ENCODE data around the gene TYK2.
"Not testable (repeated sequence)": the region's sequence is repeated elsewhere in the genome, so short reads cannot be mapped to it uniquely, and the experiment has no call there.

The TYK2 gene

GRCh38 chr19:10339380-10339960 is 40.9 kb downstream of the TYK2 start, which contains the start of gene ICAM3:
TSS of gene ICAM3 (minus strand) at chr19:10339624. CDS start at chr19:10339614, 10 bp downstream.
- no peak for DNase-seq (ENCODE audit: extremely low read depth, low read depth)
- no peak for TF ChIP-seq CTCF (IDR thresholded peaks at IDR 0.05; ENCODE audit: low read depth, low read length)

GRCh38 chr19:10338940-10339339 is 41.4 kb downstream of the TYK2 start:
- TF ChIP-seq CTCF (IDR thresholded peaks at IDR 0.05; ENCODE audit: low read depth, low read length): no peak
- no peak for DNase-seq (ENCODE audit: extremely low read depth, low read depth)

- DNase-seq (ENCODE audit: extremely low read depth, low read depth): not testable (repeated sequence)
Measured at GRCh38 chr19:10336725-10337124, 43.6 kb downstream of the TYK2 start.

GRCh38 chr19:10335352-10335985 is 44.9 kb downstream of the TYK2 start:
- DNase-seq (ENCODE audit: extremely low read depth, low read depth): no peak
- TF ChIP-seq CTCF (IDR thresholded peaks at IDR 0.05; ENCODE audit: low read depth, low read length): no peak

GRCh38 chr19:10334588-10335351 is 45.6 kb downstream of the TYK2 start:
- TF ChIP-seq CTCF (IDR thresholded peaks at IDR 0.05; ENCODE audit: low read depth, low read length): peak; percentile 14
- DNase-seq (ENCODE audit: extremely low read depth, low read depth): peak; percentile 85

- TF ChIP-seq CTCF (IDR thresholded peaks at IDR 0.05; ENCODE audit: low read depth, low read length): no peak
- DNase-seq (ENCODE audit: extremely low read depth, low read depth): no peak
Measured at GRCh38 chr19:10333758-10334587, 46.4 kb downstream of the TYK2 start.

GRCh38 chr19:10332965-10333757 is 47.2 kb downstream of the TYK2 start, which contains the start of gene RAVER1:
TSS of gene RAVER1 (minus strand) at chr19:10333529. CDS start at chr19:10333507, 22 bp downstream.
- DNase-seq (ENCODE audit: extremely low read depth, low read depth): peak; percentile 94
- no peak for TF ChIP-seq CTCF (IDR thresholded peaks at IDR 0.05; ENCODE audit: low read depth, low read length)
